ENCODE data around the gene MAGI1. TPM values are rescaled to one million over a fixed set of nuclear protein-coding genes. Genes with fewer than 3 reads are reported as not detected.
"Not testable (repeated sequence)": the region's sequence is repeated elsewhere in the genome, so short reads cannot be mapped to it uniquely, and the experiment has no call there.

Gene MAGI1
- total RNA-seq, 2 experiments from 2014 or later: 0.29 to 4.3 TPM

GRCh38 chr3:65548848-65549625 is 489.7 kb downstream of the MAGI1 start:
- no peak overlapping the region for H3K4me3 Mint-ChIP-seq
- H3K27me3 Mint-ChIP-seq: peaks cover 5% of the 10 kb centered on the region
- H3K27ac Mint-ChIP-seq: no peak overlapping the region
- CTCF ChIA-PET: no interaction called here
- H3K9me3 Mint-ChIP-seq (ENCODE audit: low read depth): peaks cover 2% of the 10 kb centered on the region
- H3K4me1 Mint-ChIP-seq: no peaks in the 10 kb centered on the region
- ATAC-seq (no peak), DNase-seq (no peak)
- no peaks in the 10 kb centered on the region for H3K36me3 Mint-ChIP-seq

- no peak overlapping the region for H3K4me3 Mint-ChIP-seq
- DNase-seq: no peak
- no peak overlapping the region for H3K27ac Mint-ChIP-seq
- no peaks in the 10 kb centered on the region for H3K4me1 Mint-ChIP-seq
- no peak for ATAC-seq
- CTCF ChIA-PET: no interaction called here
- peaks cover 5% of the 10 kb centered on the region for H3K27me3 Mint-ChIP-seq
- H3K9me3 Mint-ChIP-seq (ENCODE audit: low read depth): peaks cover 5% of the 10 kb centered on the region
- no peaks in the 10 kb centered on the region for H3K36me3 Mint-ChIP-seq
Observed at GRCh38 chr3:65545429-65545828, 493.3 kb downstream of the MAGI1 start.

DNA sequence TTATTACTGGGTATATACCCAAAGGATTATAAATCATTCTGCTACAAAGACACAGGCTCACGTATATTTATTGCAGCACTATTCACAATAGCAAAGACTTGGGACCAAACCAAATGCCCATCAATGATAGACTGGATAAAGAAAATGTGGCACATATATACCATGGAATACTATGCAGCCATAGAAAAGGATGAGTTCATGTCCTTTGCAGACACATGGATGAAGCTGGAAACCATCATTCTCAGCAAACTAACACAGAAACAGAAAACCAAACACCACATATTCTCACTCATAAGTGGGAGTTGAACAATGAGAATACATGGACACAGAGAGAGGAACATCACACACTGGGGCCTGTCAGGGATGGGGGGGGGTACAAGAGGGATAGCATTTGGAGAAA is 495.3 kb downstream of the MAGI1 start:
- ATAC-seq; H3K4me3 Mint-ChIP-seq; CTCF ChIA-PET; H3K36me3 Mint-ChIP-seq; H3K27ac Mint-ChIP-seq; H3K27me3 Mint-ChIP-seq; DNase-seq; H3K9me3 Mint-ChIP-seq (ENCODE audit: low read depth); H3K4me1 Mint-ChIP-seq: not testable (repeated sequence)

- no peak overlapping the region for H3K4me3 Mint-ChIP-seq
- no peaks in the 10 kb centered on the region for H3K36me3 Mint-ChIP-seq
- no peaks in the 10 kb centered on the region for H3K27me3 Mint-ChIP-seq
- DNase-seq (no peak), ATAC-seq (no peak)
- no peak overlapping the region for H3K27ac Mint-ChIP-seq
- no peaks in the 10 kb centered on the region for H3K4me1 Mint-ChIP-seq
- CTCF ChIA-PET: no interaction called here
- H3K9me3 Mint-ChIP-seq (ENCODE audit: low read depth): peaks cover 5% of the 10 kb centered on the region
Observed at GRCh38 chr3:65540666-65541065, 498.1 kb downstream of the MAGI1 start.

DNA sequence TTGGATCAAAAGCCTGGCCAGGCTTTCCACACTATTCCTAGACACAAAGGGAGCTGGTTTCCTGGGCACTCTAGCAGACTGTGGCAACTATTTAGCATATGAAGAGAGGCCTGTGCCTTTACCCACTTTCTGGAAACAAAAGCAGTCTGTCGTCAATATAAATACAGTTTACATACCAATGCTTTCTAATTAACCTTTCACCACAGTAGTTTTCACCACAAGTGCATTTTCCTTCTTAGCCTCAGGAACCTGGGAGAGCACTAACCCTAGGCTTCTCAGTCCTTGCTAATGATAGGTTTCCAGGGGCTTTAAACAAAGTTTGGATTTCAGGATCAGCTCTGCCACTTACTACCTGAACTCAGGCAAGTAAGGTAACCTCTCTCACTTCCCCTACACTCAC is 499.1 kb downstream of the MAGI1 start:
- ATAC-seq: no peak

DNA sequence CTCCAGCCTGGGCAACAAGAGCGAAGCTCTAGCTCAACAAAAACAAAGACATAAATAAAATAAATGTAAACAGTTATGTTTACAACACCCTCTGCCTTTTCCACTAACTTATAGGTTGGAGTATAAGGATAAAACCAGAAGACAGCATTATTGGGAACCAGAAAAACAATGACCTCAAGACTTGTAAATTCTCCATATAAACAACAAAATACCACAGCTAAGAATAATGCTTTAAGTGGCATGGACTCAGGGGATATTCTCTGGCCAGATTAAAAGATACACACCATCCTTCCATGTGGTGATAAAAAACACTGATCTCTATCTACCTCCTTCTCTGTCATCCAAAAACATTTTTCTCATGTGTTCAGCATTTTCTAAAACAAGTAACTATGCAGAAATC is 500.6 kb downstream of the MAGI1 start:
- no peak overlapping the region for H3K4me3 Mint-ChIP-seq
- H3K27me3 Mint-ChIP-seq: no peaks in the 10 kb centered on the region
- no peak overlapping the region for H3K27ac Mint-ChIP-seq
- no peak for ATAC-seq
- DNase-seq: no peak
- CTCF ChIA-PET: no interaction called here
- no peaks in the 10 kb centered on the region for H3K4me1 Mint-ChIP-seq
- H3K36me3 Mint-ChIP-seq: no peaks in the 10 kb centered on the region
- peaks cover 4% of the 10 kb centered on the region for H3K9me3 Mint-ChIP-seq (ENCODE audit: low read depth)

More for the DNA sequence above, 499.1 kb downstream of the MAGI1 start:
- no peaks in the 10 kb centered on the region for H3K27me3 Mint-ChIP-seq
- no peak overlapping the region for H3K4me3 Mint-ChIP-seq
- no peak for DNase-seq
- no peaks in the 10 kb centered on the region for H3K4me1 Mint-ChIP-seq
- no peak overlapping the region for H3K27ac Mint-ChIP-seq
- peaks cover 5% of the 10 kb centered on the region for H3K9me3 Mint-ChIP-seq (ENCODE audit: low read depth)
- H3K36me3 Mint-ChIP-seq: no peaks in the 10 kb centered on the region
- CTCF ChIA-PET: no interaction called here

DNA sequence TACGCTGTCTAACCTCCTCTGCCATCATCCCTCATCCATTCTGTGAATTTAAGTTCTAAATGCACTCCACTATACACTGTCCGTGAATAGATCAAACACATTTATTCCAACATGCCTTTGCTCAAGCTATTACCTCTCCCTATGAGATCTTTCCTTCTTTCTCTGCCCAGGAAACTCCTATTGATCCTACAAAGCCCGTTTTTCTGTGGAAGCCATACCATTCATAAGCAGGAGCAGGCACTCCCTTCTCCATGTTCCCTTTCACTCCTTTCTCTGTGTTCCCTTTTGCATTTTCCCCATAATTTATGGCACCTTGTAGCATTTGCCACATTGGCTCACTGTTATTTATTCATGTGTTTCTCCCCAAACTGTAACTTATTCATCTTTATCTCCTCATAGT is 501.6 kb downstream of the MAGI1 start:
- CTCF ChIA-PET: no interaction called here

DNA sequence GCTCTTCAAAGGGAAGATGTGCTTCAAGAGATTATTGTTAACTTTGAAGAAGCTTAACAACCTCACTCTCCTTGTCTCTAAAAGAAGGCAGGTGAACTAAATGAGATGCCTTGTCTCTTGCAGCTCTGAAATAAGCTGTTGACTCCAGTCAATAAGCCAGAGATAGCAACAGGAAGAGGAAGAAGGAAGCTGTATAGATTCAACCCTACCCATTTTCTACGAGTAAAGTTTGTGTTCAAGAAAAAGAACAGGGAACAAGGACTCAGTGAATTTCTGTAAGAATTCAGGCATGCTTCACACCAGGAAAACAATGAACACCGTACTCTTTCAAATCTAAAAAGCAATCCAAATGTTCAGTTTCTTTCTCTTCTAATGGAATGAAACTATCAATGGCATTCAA is 503.5 kb downstream of the MAGI1 start:
- H3K27ac Mint-ChIP-seq: no peak overlapping the region
- peaks cover 4% of the 10 kb centered on the region for H3K9me3 Mint-ChIP-seq (ENCODE audit: low read depth)
- ATAC-seq: no peak
- no peak for DNase-seq
- CTCF ChIA-PET: no interaction called here
- no peak overlapping the region for H3K4me3 Mint-ChIP-seq
- H3K36me3 Mint-ChIP-seq: no peaks in the 10 kb centered on the region
- H3K27me3 Mint-ChIP-seq: no peaks in the 10 kb centered on the region
- no peaks in the 10 kb centered on the region for H3K4me1 Mint-ChIP-seq

More for the DNA sequence above, 501.6 kb downstream of the MAGI1 start:
- Mint-ChIP-seq H3K4me3 (no peak overlapping the region), H3K9me3 (ENCODE audit: low read depth) (peaks cover 6% of the 10 kb centered on the region), H3K4me1 (no peaks in the 10 kb centered on the region), H3K27ac (no peak overlapping the region), H3K36me3 (no peaks in the 10 kb centered on the region), H3K27me3 (no peaks in the 10 kb centered on the region)
- DNase-seq: no peak
- ATAC-seq: no peak

GRCh38 chr3:65534805-65535204 is 503.9 kb downstream of the MAGI1 start:
- H3K9me3 Mint-ChIP-seq (ENCODE audit: low read depth): peaks cover 4% of the 10 kb centered on the region
- H3K27ac Mint-ChIP-seq: no peak overlapping the region
- CTCF ChIA-PET: no interaction called here
- ATAC-seq (no peak), DNase-seq (no peak)
- H3K4me3 Mint-ChIP-seq: no peak overlapping the region
- no peaks in the 10 kb centered on the region for H3K4me1 Mint-ChIP-seq
- H3K36me3 Mint-ChIP-seq: no peaks in the 10 kb centered on the region
- H3K27me3 Mint-ChIP-seq: no peaks in the 10 kb centered on the region

GRCh38 chr3:65532749-65533148 is 506.0 kb downstream of the MAGI1 start:
- peaks cover 7% of the 10 kb centered on the region for H3K9me3 Mint-ChIP-seq (ENCODE audit: low read depth)
- H3K4me3 Mint-ChIP-seq: no peak overlapping the region
- no peaks in the 10 kb centered on the region for H3K36me3 Mint-ChIP-seq
- CTCF ChIA-PET: no interaction called here
- no peaks in the 10 kb centered on the region for H3K27me3 Mint-ChIP-seq
- H3K4me1 Mint-ChIP-seq: no peaks in the 10 kb centered on the region
- DNase-seq: no peak
- no peak overlapping the region for H3K27ac Mint-ChIP-seq
- ATAC-seq: no peak

- Mint-ChIP-seq H3K4me1 (no peaks in the 10 kb centered on the region), H3K9me3 (ENCODE audit: low read depth) (peaks cover 7% of the 10 kb centered on the region), H3K27ac (no peak overlapping the region), H3K27me3 (no peaks in the 10 kb centered on the region), H3K4me3 (no peak overlapping the region), H3K36me3 (no peaks in the 10 kb centered on the region)
- no peak for ATAC-seq
- CTCF ChIA-PET: no interaction called here
- no peak for DNase-seq
Observed at GRCh38 chr3:65532215-65532614, 506.5 kb downstream of the MAGI1 start.

DNA sequence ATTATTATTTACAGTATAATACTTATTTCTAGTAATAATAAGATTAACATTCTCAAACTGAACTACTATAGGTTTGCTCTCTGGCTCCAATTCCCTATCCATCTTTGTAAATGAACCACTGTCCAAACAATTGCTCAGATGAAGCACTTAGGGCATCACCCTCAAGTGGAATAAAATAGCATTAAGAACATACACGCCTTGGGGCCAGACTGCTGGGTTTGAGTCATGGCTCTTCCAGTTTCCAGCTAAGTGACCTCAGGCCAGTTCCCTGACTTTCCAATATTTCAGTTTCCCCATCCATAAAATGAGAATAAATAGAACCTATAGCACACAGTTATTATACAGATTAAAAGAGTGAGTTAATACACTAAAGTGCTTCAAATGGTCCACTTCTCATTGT is 507.2 kb downstream of the MAGI1 start:
- DNase-seq (no peak), ATAC-seq (no peak)
- Mint-ChIP-seq H3K27me3 (no peaks in the 10 kb centered on the region), H3K9me3 (ENCODE audit: low read depth) (peaks cover 7% of the 10 kb centered on the region), H3K27ac (no peak overlapping the region), H3K4me1 (no peaks in the 10 kb centered on the region), H3K4me3 (no peak overlapping the region), H3K36me3 (no peaks in the 10 kb centered on the region)
- CTCF ChIA-PET: no interaction called here

GRCh38 chr3:65526656-65527055 is 512.1 kb downstream of the MAGI1 start:
- no peak overlapping the region for H3K27ac Mint-ChIP-seq
- no peaks in the 10 kb centered on the region for H3K27me3 Mint-ChIP-seq
- no peak overlapping the region for H3K4me3 Mint-ChIP-seq
- no peak for DNase-seq
- ATAC-seq: no peak
- CTCF ChIA-PET: no interaction called here
- H3K9me3 Mint-ChIP-seq (ENCODE audit: low read depth): peaks cover 3% of the 10 kb centered on the region
- H3K36me3 Mint-ChIP-seq: no peaks in the 10 kb centered on the region
- H3K4me1 Mint-ChIP-seq: no peaks in the 10 kb centered on the region

- CTCF ChIA-PET: no interaction called here
- no peaks in the 10 kb centered on the region for H3K36me3 Mint-ChIP-seq
- no peaks in the 10 kb centered on the region for H3K4me1 Mint-ChIP-seq
- no peak overlapping the region for H3K27ac Mint-ChIP-seq
- peaks cover 3% of the 10 kb centered on the region for H3K9me3 Mint-ChIP-seq (ENCODE audit: low read depth)
- no peak for DNase-seq
- no peak overlapping the region for H3K4me3 Mint-ChIP-seq
- H3K27me3 Mint-ChIP-seq: no peaks in the 10 kb centered on the region
- ATAC-seq: no peak
Observed at GRCh38 chr3:65524584-65524983, 514.1 kb downstream of the MAGI1 start.

- no peaks in the 10 kb centered on the region for H3K36me3 Mint-ChIP-seq
- DNase-seq: no peak
- ATAC-seq: no peak
- no peaks in the 10 kb centered on the region for H3K27me3 Mint-ChIP-seq
- H3K4me3 Mint-ChIP-seq: no peak overlapping the region
- no peaks in the 10 kb centered on the region for H3K4me1 Mint-ChIP-seq
- H3K9me3 Mint-ChIP-seq (ENCODE audit: low read depth): peaks cover 3% of the 10 kb centered on the region
- H3K27ac Mint-ChIP-seq: no peak overlapping the region
- CTCF ChIA-PET: no interaction called here
Observed at GRCh38 chr3:65523878-65524277, 514.8 kb downstream of the MAGI1 start.
